Dedifferentiated amniotic fluid mesenchymal stem cell (primary cell): Measurements from ENCODE around the gene PDIA6.
"Not testable (repeated sequence)": the region's sequence is repeated elsewhere in the genome, so short reads cannot be mapped to it uniquely, and the experiment has no call there.

Source experiments
- DNase-seq: peaks from one replicate; pipeline ENCODE4 v3.0.0-alpha.2; 2016; ENCODE audit errors: extremely low spot score

The PDIA6 gene

GRCh38 chr2:10780821-10781220, 31.8 kb downstream of the PDIA6 start:
- DNase-seq = not testable (repeated sequence)

GRCh38 chr2:10780491-10780820, 32.1 kb downstream of the PDIA6 start:
- no peak for DNase-seq

- no peak for DNase-seq
These were observed 32.7 kb downstream of the PDIA6 start for GRCh38 chr2:10779776-10780490.

GRCh38 chr2:10778724-10779115, 33.9 kb downstream of the PDIA6 start:
- no peak for DNase-seq

- no peak for DNase-seq
These were observed 34.5 kb downstream of the PDIA6 start for GRCh38 chr2:10777842-10778723.

GRCh38 chr2:10777111-10777841, 35.3 kb downstream of the PDIA6 start:
- DNase-seq = no peak

- no peak for DNase-seq
These were observed 36.2 kb downstream of the PDIA6 start for GRCh38 chr2:10776231-10776977.

GRCh38 chr2:10775831-10776230, 36.8 kb downstream of the PDIA6 start:
- DNase-seq = no peak

- no peak for DNase-seq
These were observed 37.4 kb downstream of the PDIA6 start for GRCh38 chr2:10775021-10775780.

GRCh38 chr2:10774394-10774793, 38.2 kb downstream of the PDIA6 start:
- no peak for DNase-seq

GRCh38 chr2:10773821-10774341, 38.7 kb downstream of the PDIA6 start:
- no peak for DNase-seq

- no peak for DNase-seq
These were observed 39.7 kb downstream of the PDIA6 start for GRCh38 chr2:10772868-10773215.

GRCh38 chr2:10772201-10772867, 40.3 kb downstream of the PDIA6 start:
- no peak for DNase-seq

- no peak for DNase-seq
These were observed 40.8 kb downstream of the PDIA6 start for GRCh38 chr2:10771786-10772185.

- DNase-seq = no peak
These were observed 41.4 kb downstream of the PDIA6 start for GRCh38 chr2:10770956-10771750.

- DNase-seq = no peak
These were observed 44.5 kb downstream of the PDIA6 start for GRCh38 chr2:10768063-10768507.

- no peak for DNase-seq
These were observed 46.7 kb downstream of the PDIA6 start for GRCh38 chr2:10765914-10766313.

- DNase-seq = no peak
These were observed 47.1 kb downstream of the PDIA6 start for GRCh38 chr2:10765461-10765860.

- no peak for DNase-seq
These were observed 47.7 kb downstream of the PDIA6 start for GRCh38 chr2:10764896-10765295.
